Mucosa of descending colon (tissue), 3 donors: ENCODE results near the gene FBXW2. TPM values are rescaled to one million over a fixed set of nuclear protein-coding genes. Genes with fewer than 3 reads are reported as not detected.

Source experiments
- ATAC-seq: fragments of 200-7000 bp; cut with Tn5 transposase; one replicate; pipeline ENCODE4 v1.9.1; 2020; ENCODE audit warnings: mild to moderate bottlenecking, moderate library complexity
- DNase-seq, 3 donors: peaks; one replicate each; pipeline ENCODE4 v3.0.0-alpha.2; 2020
- H3K36me3 ChIP-seq: fragments of 200-600 bp; one replicate; pipeline ENCODE4 v1.8.0; 2021; ENCODE audit warnings: low read depth, mild to moderate bottlenecking
- H3K4me1 ChIP-seq: fragments of 200-600 bp; one replicate; pipeline ENCODE4 v1.8.0; 2021; ENCODE audit warnings: low read depth, mild to moderate bottlenecking
- H3K4me3 ChIP-seq: fragments of 200-600 bp; one replicate; pipeline ENCODE4 v1.8.0; 2021; ENCODE audit warnings: mild to moderate bottlenecking
- H3K9me3 ChIP-seq: fragments of 200-600 bp; one replicate; pipeline ENCODE4 v1.8.0; 2021; ENCODE audit warnings: mild to moderate bottlenecking
- intact Hi-C, 2 donors: fragments of 100-400 bp; cut with DNase I in 1 of 2; cut with micrococcal nuclease in 1 of 2; formaldehyde crosslinking; loops; one replicate each; pipeline versions ENCODE4 v1.11.0 to v1.11.1; 2022; cut with DNase I, micrococcal nuclease
- total RNA-seq, 3 donors: library from RNA; stranded (reverse); fragmentation: NEBNext Ultra II Directional in 2 of 3; extraction: Animal tissue kit (Norgen Biotek cat#: 25700) in 2 of 3; gene quantifications; one replicate each; pipeline versions ENCODE4 v1.2.1 to v1.2.4, GENCODE V29; 2021 to 2023
- TF ChIP-seq, protein P1 (sequence below): fragments of 200-600 bp; IDR thresholded peaks from one replicate; pipeline ENCODE4 v1.8.0; 2022; ENCODE audit warnings: antibody characterized with exemption, mild to moderate bottlenecking
- donor health status: DM: no; HTN: no; CAD: no; lungs with moderate emphysema.
- donor health status: DM: no; HTN: no; CAD: no.
- donor health status: DM: no; HTN: yes; CAD: no.

FBXW2 gene
- total RNA-seq, 3 donors from 2014 or later = 62.1 to 67.5 (median 65.0) TPM

DNA sequence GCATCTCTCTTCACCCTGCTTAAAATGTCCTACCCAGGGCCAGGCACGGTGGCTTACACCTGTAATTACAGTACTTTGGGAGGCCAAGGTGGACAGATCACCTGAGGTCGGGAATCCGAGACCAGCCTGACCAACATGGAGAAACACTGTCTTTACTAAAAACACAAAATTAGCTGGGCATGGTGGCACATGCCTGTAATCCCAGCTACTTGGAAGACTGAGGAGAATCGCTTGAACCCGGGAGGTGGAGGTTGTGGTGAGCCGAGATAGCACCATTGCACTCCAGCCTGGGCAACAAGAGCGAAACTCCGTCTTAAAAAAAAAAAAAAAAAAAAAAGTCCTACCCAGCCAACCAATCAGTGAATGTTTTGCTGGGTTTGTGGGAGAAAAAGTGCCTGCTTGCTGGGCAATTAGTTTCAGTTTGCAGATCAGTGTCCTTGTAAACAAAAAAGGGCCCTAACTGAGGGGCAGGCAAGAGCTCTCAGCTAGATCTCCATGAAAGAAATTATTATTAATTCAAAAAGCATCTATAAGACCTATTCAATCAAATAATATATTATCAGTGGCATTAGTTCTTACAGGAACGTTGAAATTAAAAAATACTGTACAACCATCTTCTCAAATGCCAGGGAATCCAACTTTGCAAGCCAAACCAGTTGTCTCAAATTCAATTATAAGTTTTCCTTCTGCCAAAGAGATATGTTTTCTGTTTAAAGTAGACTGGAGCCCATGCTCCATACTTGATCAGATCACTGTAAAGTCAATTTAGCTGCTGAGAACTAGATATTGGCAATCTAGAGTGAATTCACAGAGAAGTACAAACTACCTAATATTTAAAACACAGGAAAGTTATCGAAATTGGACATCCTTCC, 82.9 kb downstream of the FBXW2 start:
- intact Hi-C loops = no loop called here
- peak in 1 of 3 donors; percentile 35 for DNase-seq
- no peak overlapping the region for H3K4me3 ChIP-seq

DNA sequence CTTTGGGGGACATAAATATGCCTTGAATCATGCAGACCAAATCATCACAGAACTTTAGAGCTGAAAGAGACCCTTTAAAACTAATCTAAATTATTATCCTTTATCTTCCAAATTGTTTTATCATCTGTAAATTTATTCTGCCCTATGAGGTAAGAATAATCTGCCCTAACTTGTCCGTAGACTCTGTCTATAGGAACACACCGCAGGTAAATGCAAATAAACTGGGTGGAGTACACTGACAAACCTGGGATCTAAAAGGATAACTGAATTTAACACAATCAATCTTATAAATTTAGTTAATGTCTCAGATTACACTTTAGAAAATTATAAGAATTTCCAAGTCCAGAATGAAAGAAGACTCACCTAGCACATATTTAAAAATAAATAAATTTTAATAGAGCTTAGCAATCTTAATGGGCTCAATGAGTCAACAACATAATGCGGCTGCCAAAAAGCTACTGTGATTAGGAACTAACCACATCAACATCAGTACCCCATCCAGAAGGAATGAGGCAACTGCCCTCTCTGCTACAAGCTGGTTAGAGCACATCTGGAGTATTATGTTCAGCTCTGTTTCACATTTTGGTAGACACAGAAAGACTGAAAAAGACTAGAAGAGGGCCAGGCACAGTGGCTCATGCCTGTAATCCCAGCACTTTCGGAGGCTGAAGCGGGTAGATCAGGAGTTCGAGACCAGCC, 84.5 kb downstream of the FBXW2 start:
- Histone ChIP-seq H3K9me3 (no peaks in the 10 kb centered on the region), H3K4me1 (peaks cover 17% of the 10 kb centered on the region), H3K36me3 (no peaks in the 10 kb centered on the region), H3K4me3 (no peak overlapping the region)
- DNase-seq (no peak), ATAC-seq (no peak)
- intact Hi-C loops = no loop called here
- TF ChIP-seq, protein P1, sequence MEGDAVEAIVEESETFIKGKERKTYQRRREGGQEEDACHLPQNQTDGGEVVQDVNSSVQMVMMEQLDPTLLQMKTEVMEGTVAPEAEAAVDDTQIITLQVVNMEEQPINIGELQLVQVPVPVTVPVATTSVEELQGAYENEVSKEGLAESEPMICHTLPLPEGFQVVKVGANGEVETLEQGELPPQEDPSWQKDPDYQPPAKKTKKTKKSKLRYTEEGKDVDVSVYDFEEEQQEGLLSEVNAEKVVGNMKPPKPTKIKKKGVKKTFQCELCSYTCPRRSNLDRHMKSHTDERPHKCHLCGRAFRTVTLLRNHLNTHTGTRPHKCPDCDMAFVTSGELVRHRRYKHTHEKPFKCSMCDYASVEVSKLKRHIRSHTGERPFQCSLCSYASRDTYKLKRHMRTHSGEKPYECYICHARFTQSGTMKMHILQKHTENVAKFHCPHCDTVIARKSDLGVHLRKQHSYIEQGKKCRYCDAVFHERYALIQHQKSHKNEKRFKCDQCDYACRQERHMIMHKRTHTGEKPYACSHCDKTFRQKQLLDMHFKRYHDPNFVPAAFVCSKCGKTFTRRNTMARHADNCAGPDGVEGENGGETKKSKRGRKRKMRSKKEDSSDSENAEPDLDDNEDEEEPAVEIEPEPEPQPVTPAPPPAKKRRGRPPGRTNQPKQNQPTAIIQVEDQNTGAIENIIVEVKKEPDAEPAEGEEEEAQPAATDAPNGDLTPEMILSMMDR = no peak

More for the DNA sequence above, 82.9 kb downstream of the FBXW2 start:
- Histone ChIP-seq H3K4me1 (peaks cover 17% of the 10 kb centered on the region), H3K9me3 (no peaks in the 10 kb centered on the region), H3K36me3 (peaks cover 3% of the 10 kb centered on the region)
- no peak for ATAC-seq
- TF ChIP-seq, protein P1 = no peak

DNA sequence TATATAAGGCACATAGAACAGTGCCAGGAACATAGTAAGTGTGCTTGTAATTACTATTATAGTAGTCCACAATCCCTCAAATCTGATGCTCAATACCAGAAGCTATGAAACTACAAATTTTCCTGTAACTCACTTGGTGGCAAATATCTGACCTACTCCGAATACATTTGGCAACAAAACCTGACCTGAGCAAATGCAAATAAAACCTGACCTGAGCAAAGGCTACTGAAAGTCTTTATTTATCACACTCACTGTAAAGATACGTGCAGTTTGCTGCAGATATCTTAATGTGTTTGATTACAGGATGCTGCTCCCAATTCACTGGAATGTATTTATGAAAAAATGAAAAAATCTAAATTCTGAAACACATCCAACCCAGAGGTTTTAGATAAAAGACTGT, 86.0 kb downstream of the FBXW2 start:
- intact Hi-C loops = no loop called here

More for the DNA sequence above, 86.0 kb downstream of the FBXW2 start:
- TF ChIP-seq, protein P1 = no peak
- Histone ChIP-seq H3K36me3 (no peaks in the 10 kb centered on the region), H3K9me3 (no peaks in the 10 kb centered on the region), H3K4me3 (no peak overlapping the region), H3K4me1 (peaks cover 5% of the 10 kb centered on the region)
- ATAC-seq (no peak), DNase-seq (no peak)

Other genes starting within 250 kb of the FBXW2 start
- gene CDK5RAP2, start 213.2 kb downstream of the FBXW2 start, total RNA-seq = 10 to 100 TPM; 27.0 to 62.4 (median 35.1) TPM
- gene MEGF9, start 78.9 kb downstream of the FBXW2 start, total RNA-seq = 10 to 100 TPM in 1 of 3 donors, 1 to 10 TPM in 2; 6.3 to 16.7 (median 9.3) TPM
- gene PSMD5, start 49.5 kb upstream of the FBXW2 start, total RNA-seq = 10 to 100 TPM; 30.1 to 46.9 (median 32.3) TPM
- gene PHF19, start 83.8 kb upstream of the FBXW2 start, total RNA-seq = 10 to 100 TPM in 2 of 3 donors, 1 to 10 TPM in 1; 9.8 to 33.6 (median 26.6) TPM
- 1 to 10 TPM; 2.9 to 5.5 (median 3.8) TPM for gene TRAF1, start 133.4 kb upstream of the FBXW2 start, total RNA-seq